OCI-LY1 (cell line): ENCODE results near the gene PIGC.

Experiments used
- H2AFZ ChIP-seq: fragments of 200-600 bp; sonication (generic), shearing (Covaris generic); 2 replicates; pipeline ENCODE4 v1.6.0; 2014; ENCODE audit warnings: antibody characterized with exemption, mild to moderate bottlenecking, low read length
- H3F3A ChIP-seq: fragments of 200-600 bp; sonication (generic), shearing (Covaris generic); 2 replicates; pipeline ENCODE4 v1.6.0; 2014; ENCODE audit warnings: mild to moderate bottlenecking, antibody characterized with exemption, low read length, moderate library complexity; ENCODE audit not compliant: insufficient read depth
- H3K27ac ChIP-seq: fragments of 200-600 bp; sonication (generic); 2 replicates; pipeline ENCODE4 v1.5.1; 2014; ENCODE audit warnings: low read length, mixed run types, mild to moderate bottlenecking, low read depth; ENCODE audit not compliant: poor library complexity, severe bottlenecking
- H3K27me3 ChIP-seq: fragments of 200-600 bp; sonication (generic); 2 replicates; pipeline ENCODE4 v1.6.0; 2014; ENCODE audit warnings: antibody characterized with exemption, mild to moderate bottlenecking, low read length, moderate library complexity; ENCODE audit not compliant: insufficient read depth
- H3K36me3 ChIP-seq: fragments of 200-600 bp; sonication (generic); 2 replicates; pipeline ENCODE4 v1.6.1; 2014; ENCODE audit warnings: mild to moderate bottlenecking, antibody characterized with exemption, low read length, moderate library complexity, mixed read lengths; ENCODE audit not compliant: insufficient read depth
- H3K4me1 ChIP-seq: fragments of 200-600 bp; sonication (generic); 2 replicates; pipeline ENCODE4 v1.5.1; 2014; ENCODE audit warnings: mild to moderate bottlenecking, low read length, moderate library complexity; ENCODE audit not compliant: insufficient read depth, severe bottlenecking
- H3K4me2 ChIP-seq: fragments of 200-600 bp; sonication (generic), shearing (Covaris generic); 2 replicates; pipeline ENCODE4 v1.6.1; 2014; ENCODE audit warnings: low read length
- H3K4me3 ChIP-seq: fragments of 200-600 bp; sonication (generic); 2 replicates; pipeline ENCODE4 v1.5.1; 2014; ENCODE audit warnings: low read length, low read depth, mild to moderate bottlenecking, mixed read lengths; ENCODE audit not compliant: poor library complexity, severe bottlenecking
- H3K79me2 ChIP-seq: fragments of 200-600 bp; shearing (Covaris generic); 2 replicates; pipeline ENCODE4 v1.6.1; 2016; ENCODE audit warnings: mixed run types, low read length, mixed read lengths; ENCODE audit not compliant: insufficient read depth
- H3K9ac ChIP-seq: fragments of 200-600 bp; sonication (generic), shearing (Covaris generic); 2 replicates; pipeline ENCODE4 v1.6.1; 2014; ENCODE audit warnings: mild to moderate bottlenecking, low read length, mixed read lengths
- H3K9me2 ChIP-seq: fragments of 200-600 bp; sonication (generic), shearing (Covaris generic); 2 replicates; pipeline ENCODE4 v1.6.1; 2014; ENCODE audit warnings: low read depth, mild to moderate bottlenecking, low read length, mixed read lengths
- H3K9me3 ChIP-seq: fragments of 200-600 bp; shearing (Covaris generic); 2 replicates; pipeline ENCODE4 v1.6.1; 2014; ENCODE audit warnings: low read length, mixed read lengths
- H4K20me1 ChIP-seq: fragments of 200-600 bp; sonication (generic), shearing (Covaris generic); 2 replicates; pipeline ENCODE4 v1.6.0; 2016; ENCODE audit warnings: mild to moderate bottlenecking, low read length; ENCODE audit not compliant: insufficient read depth
- EZH2 ChIP-seq: fragments of 200-600 bp; sonication (generic), shearing (Covaris generic); IDR thresholded peaks from 2 replicates; pipeline ENCODE4 v1.8.0; 2017; ENCODE audit warnings: borderline replicate concordance, mixed run types, mild to moderate bottlenecking, antibody characterized with exemption, low read length, moderate library complexity, mixed read lengths
- TF ChIP-seq, protein P1 (sequence below): fragments of 200-600 bp; sonication (generic), shearing (Covaris generic); IDR thresholded peaks from 2 replicates; pipeline ENCODE4 v1.5.1; 2017; ENCODE audit warnings: mild to moderate bottlenecking, antibody characterized with exemption, low read length, moderate library complexity, mixed read lengths

Gene PIGC

DNA sequence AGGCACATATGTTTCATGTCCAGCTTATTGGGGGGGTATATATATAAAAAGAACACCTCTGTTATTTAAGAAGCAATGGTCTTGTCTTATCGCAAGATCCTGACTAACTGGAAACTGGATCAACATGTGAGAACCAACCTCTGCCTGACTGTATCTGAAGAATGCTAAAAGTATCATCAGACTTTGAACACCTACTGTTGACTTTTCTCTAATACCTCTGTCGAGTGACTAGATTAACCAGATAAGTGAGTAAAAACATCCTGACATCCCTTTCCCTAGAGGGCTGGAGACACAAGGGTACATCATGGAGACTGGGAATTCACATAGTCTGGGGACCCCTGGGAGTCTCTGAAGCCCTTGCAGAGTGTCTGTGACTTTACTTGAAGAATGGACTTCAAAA, 26.3 kb upstream of the PIGC start:
- TF ChIP-seq, protein P1, sequence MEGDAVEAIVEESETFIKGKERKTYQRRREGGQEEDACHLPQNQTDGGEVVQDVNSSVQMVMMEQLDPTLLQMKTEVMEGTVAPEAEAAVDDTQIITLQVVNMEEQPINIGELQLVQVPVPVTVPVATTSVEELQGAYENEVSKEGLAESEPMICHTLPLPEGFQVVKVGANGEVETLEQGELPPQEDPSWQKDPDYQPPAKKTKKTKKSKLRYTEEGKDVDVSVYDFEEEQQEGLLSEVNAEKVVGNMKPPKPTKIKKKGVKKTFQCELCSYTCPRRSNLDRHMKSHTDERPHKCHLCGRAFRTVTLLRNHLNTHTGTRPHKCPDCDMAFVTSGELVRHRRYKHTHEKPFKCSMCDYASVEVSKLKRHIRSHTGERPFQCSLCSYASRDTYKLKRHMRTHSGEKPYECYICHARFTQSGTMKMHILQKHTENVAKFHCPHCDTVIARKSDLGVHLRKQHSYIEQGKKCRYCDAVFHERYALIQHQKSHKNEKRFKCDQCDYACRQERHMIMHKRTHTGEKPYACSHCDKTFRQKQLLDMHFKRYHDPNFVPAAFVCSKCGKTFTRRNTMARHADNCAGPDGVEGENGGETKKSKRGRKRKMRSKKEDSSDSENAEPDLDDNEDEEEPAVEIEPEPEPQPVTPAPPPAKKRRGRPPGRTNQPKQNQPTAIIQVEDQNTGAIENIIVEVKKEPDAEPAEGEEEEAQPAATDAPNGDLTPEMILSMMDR: no peak
- no peak for TF ChIP-seq EZH2
- no peak overlapping the region for H2AFZ ChIP-seq
- H3K9me3 ChIP-seq: no peaks in the 10 kb centered on the region
- no peak overlapping the region for H3K27ac ChIP-seq
- H3K79me2 ChIP-seq: no peaks in the 10 kb centered on the region
- no peak overlapping the region for H3K4me3 ChIP-seq
- H3K4me1 ChIP-seq: no peaks in the 10 kb centered on the region
- no peaks in the 10 kb centered on the region for H3K36me3 ChIP-seq
- H4K20me1 ChIP-seq: no peaks in the 10 kb centered on the region
- no peak overlapping the region for H3K9ac ChIP-seq
- no peak overlapping the region for H3K4me2 ChIP-seq
- H3K27me3 ChIP-seq: no peaks in the 10 kb centered on the region
- H3K9me2 ChIP-seq: no peaks in the 10 kb centered on the region
- H3F3A ChIP-seq: no peaks in the 10 kb centered on the region

DNA sequence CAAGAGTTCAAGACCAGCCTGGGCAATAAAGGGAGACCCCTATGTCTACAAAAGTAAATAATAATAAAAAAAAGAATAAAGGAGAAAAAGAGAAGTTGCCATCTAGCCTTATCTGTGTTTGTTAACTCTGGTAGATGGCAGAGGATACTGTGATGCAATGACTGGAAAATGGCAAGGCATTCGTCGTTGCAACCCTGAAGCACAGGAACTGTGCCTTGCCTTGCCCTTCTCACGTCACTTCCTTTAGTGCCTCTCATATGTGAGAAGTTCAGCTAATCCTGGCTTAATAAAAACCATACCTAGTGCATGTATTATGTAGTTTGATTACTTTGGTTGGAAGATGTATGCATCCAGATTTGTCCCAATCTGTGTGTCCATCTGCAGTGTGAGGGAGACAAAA, 25.8 kb upstream of the PIGC start:
- H2AFZ ChIP-seq: no peak overlapping the region
- H3K9me2 ChIP-seq: no peaks in the 10 kb centered on the region
- H3K36me3 ChIP-seq: no peaks in the 10 kb centered on the region
- H3K4me2 ChIP-seq: no peak overlapping the region
- H3K27ac ChIP-seq: no peak overlapping the region
- no peaks in the 10 kb centered on the region for H3K79me2 ChIP-seq
- H3K4me3 ChIP-seq: no peak overlapping the region
- no peaks in the 10 kb centered on the region for H3K9me3 ChIP-seq
- H3K4me1 ChIP-seq: no peaks in the 10 kb centered on the region
- no peak overlapping the region for H3K9ac ChIP-seq
- H3F3A ChIP-seq: no peaks in the 10 kb centered on the region
- no peak for TF ChIP-seq EZH2
- TF ChIP-seq, protein P1: no peak
- H4K20me1 ChIP-seq: no peaks in the 10 kb centered on the region
- no peaks in the 10 kb centered on the region for H3K27me3 ChIP-seq

DNA sequence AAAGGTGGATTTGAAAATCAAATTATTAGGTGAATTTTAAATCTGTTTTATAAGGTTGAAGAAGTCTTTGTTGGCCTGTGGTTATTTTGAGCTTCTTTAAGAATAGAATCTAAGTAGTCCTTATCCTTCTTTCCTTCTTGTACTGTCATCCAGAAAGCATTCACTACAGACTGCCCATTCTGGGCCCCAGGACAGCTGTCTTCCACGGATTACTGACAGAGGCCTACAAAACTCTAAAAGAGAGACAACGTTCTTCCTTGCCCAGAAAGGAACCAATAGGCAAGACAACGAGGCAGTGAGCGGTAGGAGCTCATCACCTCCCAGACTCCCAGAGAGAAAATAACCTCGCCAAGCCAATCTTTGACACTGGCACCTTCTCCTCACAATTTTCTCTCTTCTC, 24.4 kb upstream of the PIGC start:
- Histone ChIP-seq H3K36me3 (no peaks in the 10 kb centered on the region), H4K20me1 (no peaks in the 10 kb centered on the region), H3K9me3 (no peaks in the 10 kb centered on the region), H3K9ac (no peak overlapping the region), H3K27me3 (no peaks in the 10 kb centered on the region), H3K4me3 (no peak overlapping the region), H3K27ac (no peak overlapping the region), H3K4me2 (no peak overlapping the region), H3F3A (no peaks in the 10 kb centered on the region), H3K9me2 (no peaks in the 10 kb centered on the region), H2AFZ (no peak overlapping the region), H3K4me1 (no peaks in the 10 kb centered on the region), H3K79me2 (no peaks in the 10 kb centered on the region)
- TF ChIP-seq EZH2: no peak
- TF ChIP-seq, protein P1: no peak
